HG02943 (cell line): ENCODE data around the gene FOXP1.

Experiments
- ATAC-seq: cut with Tn5 transposase; IDR thresholded peaks from one replicate; pipeline ENCODE4 v1.9.1; 2021; ENCODE audit warnings: mild to moderate bottlenecking, low read depth, moderate library complexity; ENCODE audit not compliant: unreplicated experiment

The FOXP1 gene

GRCh38 chr3:71388535-71389120 lies 194.9 kb downstream of the FOXP1 start:
- ATAC-seq = no peak

- ATAC-seq = no peak
These were observed 195.9 kb downstream of the FOXP1 start for GRCh38 chr3:71387586-71387985.

GRCh38 chr3:71384837-71385716 lies 198.5 kb downstream of the FOXP1 start:
- no peak for ATAC-seq

GRCh38 chr3:71384388-71384787 lies 199.1 kb downstream of the FOXP1 start:
- ATAC-seq = no peak

- ATAC-seq = no peak
These were observed 203.4 kb downstream of the FOXP1 start for GRCh38 chr3:71380096-71380495.

- ATAC-seq = no peak
These were observed 205.0 kb downstream of the FOXP1 start for GRCh38 chr3:71378509-71378908.

GRCh38 chr3:71376911-71377310 lies 206.6 kb downstream of the FOXP1 start:
- ATAC-seq = no peak

- no peak for ATAC-seq
These were observed 207.0 kb downstream of the FOXP1 start for GRCh38 chr3:71376503-71376902.

- ATAC-seq = no peak
These were observed 208.9 kb downstream of the FOXP1 start for GRCh38 chr3:71374582-71374981.

- ATAC-seq = no peak
These were observed 210.5 kb downstream of the FOXP1 start for GRCh38 chr3:71372911-71373637.

- no peak for ATAC-seq
These were observed 211.2 kb downstream of the FOXP1 start for GRCh38 chr3:71372241-71372768.

GRCh38 chr3:71371282-71371681 lies 212.2 kb downstream of the FOXP1 start:
- ATAC-seq = no peak

GRCh38 chr3:71370467-71370866 lies 213.1 kb downstream of the FOXP1 start:
- ATAC-seq = no peak

GRCh38 chr3:71369701-71370391 lies 213.7 kb downstream of the FOXP1 start:
- no peak for ATAC-seq

- ATAC-seq = no peak
These were observed 216.4 kb downstream of the FOXP1 start for GRCh38 chr3:71366988-71367604.

GRCh38 chr3:71361334-71361890 lies 222.1 kb downstream of the FOXP1 start:
- ATAC-seq = no peak

GRCh38 chr3:71360764-71361163 lies 222.8 kb downstream of the FOXP1 start:
- peak; percentile 79 for ATAC-seq

GRCh38 chr3:71360180-71360579 lies 223.3 kb downstream of the FOXP1 start:
- peak; percentile 58 for ATAC-seq

GRCh38 chr3:71358243-71358642 lies 225.3 kb downstream of the FOXP1 start:
- no peak for ATAC-seq

GRCh38 chr3:71356265-71356664 lies 227.3 kb downstream of the FOXP1 start:
- ATAC-seq = no peak
